ENCODE data around the gene DCAF12. TPM values are rescaled to one million over a fixed set of nuclear protein-coding genes. Genes with fewer than 3 reads are reported as not detected.

DCAF12 gene
- total and polyA plus RNA-seq, 2 donors (not counting 1 experiment from before 2014, with no cell fraction given): 1.1 to 1.9 TPM

GRCh38 chr9:34170237-34170991 lies 43.9 kb upstream of the DCAF12 start:
- H3K9me3 ChIP-seq (ENCODE audit: control extremely low read depth in 1 of 3, control insufficient read depth in 2 of 3, insufficient read depth in 1 of 3, low read length in 2 of 3): peaks cover 0 to 14% (median 0%) of the 10 kb centered on the region in 3 donors
- Mint-ChIP-seq H3K27ac (no peak overlapping the region), H3K4me1 (peaks cover 5% of the 10 kb centered on the region), H3K9me3 (ENCODE audit: insufficient read depth) (no peaks in the 10 kb centered on the region), H3K4me3 (no peak overlapping the region), H3K27me3 (peaks cover 8% of the 10 kb centered on the region)
- TF ChIP-seq, protein P1, sequence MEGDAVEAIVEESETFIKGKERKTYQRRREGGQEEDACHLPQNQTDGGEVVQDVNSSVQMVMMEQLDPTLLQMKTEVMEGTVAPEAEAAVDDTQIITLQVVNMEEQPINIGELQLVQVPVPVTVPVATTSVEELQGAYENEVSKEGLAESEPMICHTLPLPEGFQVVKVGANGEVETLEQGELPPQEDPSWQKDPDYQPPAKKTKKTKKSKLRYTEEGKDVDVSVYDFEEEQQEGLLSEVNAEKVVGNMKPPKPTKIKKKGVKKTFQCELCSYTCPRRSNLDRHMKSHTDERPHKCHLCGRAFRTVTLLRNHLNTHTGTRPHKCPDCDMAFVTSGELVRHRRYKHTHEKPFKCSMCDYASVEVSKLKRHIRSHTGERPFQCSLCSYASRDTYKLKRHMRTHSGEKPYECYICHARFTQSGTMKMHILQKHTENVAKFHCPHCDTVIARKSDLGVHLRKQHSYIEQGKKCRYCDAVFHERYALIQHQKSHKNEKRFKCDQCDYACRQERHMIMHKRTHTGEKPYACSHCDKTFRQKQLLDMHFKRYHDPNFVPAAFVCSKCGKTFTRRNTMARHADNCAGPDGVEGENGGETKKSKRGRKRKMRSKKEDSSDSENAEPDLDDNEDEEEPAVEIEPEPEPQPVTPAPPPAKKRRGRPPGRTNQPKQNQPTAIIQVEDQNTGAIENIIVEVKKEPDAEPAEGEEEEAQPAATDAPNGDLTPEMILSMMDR (IDR thresholded peaks at IDR 0.05): no peak
- TF ChIP-seq EZH2 (IDR thresholded peaks at IDR 0.05; ENCODE audit: borderline replicate concordance, insufficient read depth, low read depth, low read length, poor library complexity, severe bottlenecking): no peak
- H3K79me2 ChIP-seq (ENCODE audit: control insufficient read depth, insufficient read depth, low read length): no peaks in the 10 kb centered on the region
- CTCF ChIA-PET: interaction anchor here (0.6 to 1.6 kb wide), 6 partner anchors 15 to 467 kb away, joined by 3 to 5 read pairs (median 4); partner anchors contain the start of gene SIGMAR1
- no peak for DNase-seq
- H3K4me2 ChIP-seq (replicated peaks; ENCODE audit: low read depth, low read length, poor library complexity, severe bottlenecking): no peak overlapping the region
- no peak overlapping the region for H3K4me3 ChIP-seq (ENCODE audit: control extremely low read depth in 1 of 5, extremely low read depth in 1 of 5, insufficient read depth in 1 of 5, low read depth in 2 of 5, low read length in 4 of 5)
- WGBS (ENCODE audit: insufficient coverage): 100% methylated on average over 1 of the region's 1 CpG
- peaks cover 10 to 13% of the 10 kb centered on the region in 2 donors for H3K4me1 ChIP-seq (ENCODE audit: control insufficient read depth in 2 of 2, insufficient read depth in 2 of 2, low read length in 2 of 2)
- H4K20me1 ChIP-seq (ENCODE audit: control insufficient read depth, insufficient read depth, low read length, poor library complexity, severe bottlenecking): no peaks in the 10 kb centered on the region
- no peak overlapping the region for H3K9ac ChIP-seq (ENCODE audit: low read length)
- no peaks in the 10 kb centered on the region for H3K36me3 ChIP-seq (replicated peaks in 1 of 2; ENCODE audit: control extremely low read depth in 1 of 2, control insufficient read depth in 1 of 2, extremely low read depth in 1 of 2, insufficient read depth in 2 of 2, low read length in 1 of 2)
- intact Hi-C loops (cut with micrococcal nuclease): loop anchor here (2.0 kb wide), 2 partner anchors 48 to 122 kb away; partner anchors contain the start of gene UBAP2
- no peak for ATAC-seq (ENCODE audit: low read depth)
- no peak overlapping the region for H3K27ac ChIP-seq (ENCODE audit: low read length in 2 of 2)
- no peak overlapping the region for H2AFZ ChIP-seq (ENCODE audit: insufficient read depth, low read depth, low read length, poor library complexity, severe bottlenecking)
- POLR2A ChIA-PET: interaction anchor here (0.7 kb wide), 1 partner anchor 13 kb away, joined by 5 read pairs; no protein-coding TSS in a partner anchor
- peaks cover 0 to 29% (median 2%) of the 10 kb centered on the region in 4 experiments for H3K27me3 ChIP-seq (replicated peaks in 1 of 4; ENCODE audit: control extremely low read depth in 1 of 4, control insufficient read depth in 3 of 4, insufficient read depth in 4 of 4, low read length in 3 of 4)

GRCh38 chr9:34169125-34169524 lies 42.6 kb upstream of the DCAF12 start:
- CTCF ChIA-PET: no interaction called here

More at GRCh38 chr9:34169125-34169524, 42.6 kb upstream of the DCAF12 start:
- H3K9ac ChIP-seq (ENCODE audit: low read length): no peak overlapping the region
- TF ChIP-seq, protein P1 (IDR thresholded peaks at IDR 0.05): no peak
- no peak for TF ChIP-seq EZH2 (IDR thresholded peaks at IDR 0.05; ENCODE audit: borderline replicate concordance, insufficient read depth, low read depth, low read length, poor library complexity, severe bottlenecking)
- Mint-ChIP-seq H3K4me3 (no peak overlapping the region), H3K27ac (no peak overlapping the region), H3K27me3 (peaks cover 8% of the 10 kb centered on the region), H3K9me3 (ENCODE audit: insufficient read depth) (no peaks in the 10 kb centered on the region), H3K4me1 (peaks cover 5% of the 10 kb centered on the region)
- intact Hi-C loops (cut with micrococcal nuclease): no loop called here
- POLR2A ChIA-PET: no interaction called here
- H3K27ac ChIP-seq (ENCODE audit: low read length in 2 of 2): no peak overlapping the region
- WGBS (ENCODE audit: insufficient coverage): 97% methylated on average over 6 of the region's 6 CpGs
- H3K79me2 ChIP-seq (ENCODE audit: control insufficient read depth, insufficient read depth, low read length): no peaks in the 10 kb centered on the region
- peaks cover 10 to 13% of the 10 kb centered on the region in 2 donors for H3K4me1 ChIP-seq (ENCODE audit: control insufficient read depth in 2 of 2, insufficient read depth in 2 of 2, low read length in 2 of 2)
- no peak overlapping the region for H2AFZ ChIP-seq (ENCODE audit: insufficient read depth, low read depth, low read length, poor library complexity, severe bottlenecking)
- H3K4me2 ChIP-seq (replicated peaks; ENCODE audit: low read depth, low read length, poor library complexity, severe bottlenecking): no peak overlapping the region
- H3K27me3 ChIP-seq (replicated peaks in 1 of 4; ENCODE audit: control extremely low read depth in 1 of 4, control insufficient read depth in 3 of 4, insufficient read depth in 4 of 4, low read length in 3 of 4): peaks cover 0 to 26% (median 0%) of the 10 kb centered on the region in 4 experiments
- H3K4me3 ChIP-seq (ENCODE audit: control extremely low read depth in 1 of 5, extremely low read depth in 1 of 5, insufficient read depth in 1 of 5, low read depth in 2 of 5, low read length in 4 of 5): no peak overlapping the region
- no peaks in the 10 kb centered on the region for H3K36me3 ChIP-seq (replicated peaks in 1 of 2; ENCODE audit: control extremely low read depth in 1 of 2, control insufficient read depth in 1 of 2, extremely low read depth in 1 of 2, insufficient read depth in 2 of 2, low read length in 1 of 2)
- peaks cover 0 to 14% (median 0%) of the 10 kb centered on the region in 3 donors for H3K9me3 ChIP-seq (ENCODE audit: control extremely low read depth in 1 of 3, control insufficient read depth in 2 of 3, insufficient read depth in 1 of 3, low read length in 2 of 3)
- DNase-seq (no peak), ATAC-seq (ENCODE audit: low read depth) (no peak)
- no peaks in the 10 kb centered on the region for H4K20me1 ChIP-seq (ENCODE audit: control insufficient read depth, insufficient read depth, low read length, poor library complexity, severe bottlenecking)
